Small intestine (tissue), 7 donors: ENCODE data around the gene ACTN4. TPM values are rescaled to one million over a fixed set of nuclear protein-coding genes. Genes with fewer than 3 reads are reported as not detected.
A peak's percentile ranks its signal among the peaks of the same experiment; 100 is the strongest.

Experiments used
- DNase-seq, 2 donors: peaks; one replicate each; pipeline versions ENCODE4 v3.0.0 to v3.0.0-alpha.2; 2013
- FAIRE-seq: peaks from 2 replicates; lab custom pipeline; 2012; peaks lifted over from hg19 to GRCh38; lab: Jason Lieb, UNC
- H3K27ac ChIP-seq, 3 donors: one replicate each; pipeline ENCODE4 v1.5.1; 2013; ENCODE audit warnings: low read length in 2 of 3, mild to moderate bottlenecking in 2 of 3, control low read depth in 1 of 3, inconsistent platforms in 1 of 3, low read depth in 1 of 3, moderate library complexity in 1 of 3
- H3K27me3 ChIP-seq, 3 donors: one replicate each; pipeline ENCODE4 v1.6.1; 2013; ENCODE audit warnings: low read length in 3 of 3, inconsistent platforms in 1 of 3; ENCODE audit not compliant: control insufficient read depth in 3 of 3, insufficient read depth in 3 of 3
- H3K36me3 ChIP-seq, 3 donors: one replicate each; pipeline ENCODE4 v1.6.1; 2013; ENCODE audit warnings: low read length in 3 of 3, inconsistent platforms in 1 of 3, low read depth in 1 of 3, mild to moderate bottlenecking in 1 of 3, moderate library complexity in 1 of 3; ENCODE audit not compliant: control insufficient read depth in 3 of 3, insufficient read depth in 2 of 3
- H3K4me1 ChIP-seq, 3 donors: one replicate each; pipeline ENCODE4 v1.6.1; 2013; ENCODE audit warnings: low read length in 2 of 3, inconsistent platforms in 1 of 3, low read depth in 1 of 3, mild to moderate bottlenecking in 1 of 3, moderate library complexity in 1 of 3; ENCODE audit not compliant: control insufficient read depth in 3 of 3, insufficient read depth in 2 of 3
- H3K4me3 ChIP-seq, 3 donors: one replicate each; pipeline ENCODE4 v1.5.1; 2013; ENCODE audit warnings: low read length in 3 of 3, control low read depth in 1 of 3, inconsistent platforms in 1 of 3, low read depth in 1 of 3, mild to moderate bottlenecking in 1 of 3, moderate library complexity in 1 of 3
- H3K9me3 ChIP-seq, 2 donors: one replicate each; pipeline ENCODE4 v1.6.1; 2013; ENCODE audit warnings: low read depth in 1 of 2, low read length in 1 of 2; ENCODE audit not compliant: control insufficient read depth in 2 of 2, insufficient read depth in 1 of 2
- WGBS, 3 donors: extraction: QIAGEN DNeasy Blood & Tissue Kit; methylation state at CpG; one replicate each; pipeline ENCODE4 v1.1.7; 2013; 5-methylcytosine and 5-hydroxymethylcytosine counted together
- polyA plus RNA-seq, 4 donors: library from polyadenylated mRNA; stranded (reverse) in 3 of 4; unstranded in 1 of 4; fragments of 200-250 nt in 3 of 4; fragments of 120-200 nt in 1 of 4; gene quantifications; one replicate each; pipeline versions ENCODE4 v1.2.1 to v1.2.3, GENCODE V29; 2013
- donor health status: healthy with polysubstance abuse.
- donor health status: control.
- donor health status: control.
- donor health status: Bipolar disorder and iron deficiency.
- donor health status: healthy.

ACTN4 gene
- polyA plus RNA-seq, 4 donors: 188 to 790 (median 308) TPM

GRCh38 chr19:38734176-38734425 is 86.7 kb downstream of the ACTN4 start:
- no peak for DNase-seq
- H3K27ac ChIP-seq: peak overlapping the region; percentile 68 to 96 (median 93)

GRCh38 chr19:38734426-38735256 is 87.2 kb downstream of the ACTN4 start:
- Histone ChIP-seq H3K9me3 (no peaks in the 10 kb centered on the region), H3K4me1 (peaks cover 0 to 38% (median 4%) of the 10 kb centered on the region in 3 donors), H3K27me3 (no peaks in the 10 kb centered on the region), H3K27ac (peak overlapping the region; percentile 68 to 96 (median 93)), H3K36me3 (peaks cover 3 to 61% (median 6%) of the 10 kb centered on the region in 3 donors), H3K4me3 (peak overlapping the region; percentile 30 to 86 (median 37))
- DNase-seq: peak; percentile 49 to 54
- FAIRE-seq: no peak
- WGBS, 3 donors: 34 to 43% (median 43%) methylated on average over 13 of the region's 13 CpGs

More at GRCh38 chr19:38734176-38734425, 86.7 kb downstream of the ACTN4 start:
- Histone ChIP-seq H3K9me3 (no peaks in the 10 kb centered on the region), H3K27me3 (no peaks in the 10 kb centered on the region), H3K4me3 (peak overlapping the region in 1 of 3 donors; percentile 86), H3K4me1 (peaks cover 0 to 40% (median 4%) of the 10 kb centered on the region in 3 donors), H3K36me3 (peaks cover 3 to 66% (median 10%) of the 10 kb centered on the region in 3 donors)
- 32 to 48% (median 40%) methylated on average over 3 to 4 of the region's 4 CpGs for WGBS, 3 donors
- no peak for FAIRE-seq

GRCh38 chr19:38735257-38735686 is 87.8 kb downstream of the ACTN4 start:
- DNase-seq (peak; percentile 54 to 78), FAIRE-seq (no peak)
- Histone ChIP-seq H3K27me3 (no peaks in the 10 kb centered on the region), H3K4me3 (peak overlapping the region; percentile 30 to 86 (median 37)), H3K9me3 (no peaks in the 10 kb centered on the region), H3K36me3 (peaks cover 2 to 55% (median 6%) of the 10 kb centered on the region in 3 donors), H3K4me1 (peaks cover 0 to 35% (median 4%) of the 10 kb centered on the region in 3 donors), H3K27ac (peak overlapping the region; percentile 68 to 96 (median 93))
- 8 to 24% (median 23%) methylated on average over 11 to 18 of the region's 18 CpGs for WGBS, 3 donors

- Histone ChIP-seq H3K4me1 (peaks cover 0 to 35% (median 4%) of the 10 kb centered on the region in 3 donors), H3K9me3 (no peaks in the 10 kb centered on the region), H3K27me3 (no peaks in the 10 kb centered on the region), H3K36me3 (peaks cover 0 to 47% (median 4%) of the 10 kb centered on the region in 3 donors), H3K4me3 (peak overlapping the region in 2 of 3 donors; percentile 44 to 48), H3K27ac (peak overlapping the region in 2 of 3 donors; percentile 45 to 78)
- DNase-seq: peak; percentile 46 to 83
- WGBS, 3 donors: 0 to 3% (median 0%) methylated on average over 14 to 42 of the region's 42 CpGs
- no peak for FAIRE-seq
Observed at GRCh38 chr19:38736036-38736412, 88.6 kb downstream of the ACTN4 start.

GRCh38 chr19:38736413-38737280 is 89.2 kb downstream of the ACTN4 start:
- H3K9me3 ChIP-seq: no peaks in the 10 kb centered on the region
- DNase-seq: peak; percentile 77 to 91
- H3K27ac ChIP-seq: peak overlapping the region in 1 of 3 donors; percentile 78
- H3K27me3 ChIP-seq: no peaks in the 10 kb centered on the region
- peaks cover 0 to 41% (median 1%) of the 10 kb centered on the region in 3 donors for H3K36me3 ChIP-seq
- H3K4me1 ChIP-seq: peaks cover 0 to 30% (median 4%) of the 10 kb centered on the region in 3 donors
- WGBS, 3 donors: 4 to 10% (median 9%) methylated on average over 33 to 36 of the region's 36 CpGs
- peak overlapping the region in 2 of 3 donors; percentile 44 to 48 for H3K4me3 ChIP-seq
- FAIRE-seq: no peak

- H3K36me3 ChIP-seq: peaks cover 0 to 34% (median 0%) of the 10 kb centered on the region in 3 donors
- WGBS, 3 donors: 53 to 61% (median 56%) methylated on average over 22 of the region's 22 CpGs
- DNase-seq (peak in 1 of 2 donors; percentile 17), FAIRE-seq (no peak)
- H3K27me3 ChIP-seq: no peaks in the 10 kb centered on the region
- H3K9me3 ChIP-seq: no peaks in the 10 kb centered on the region
- H3K4me1 ChIP-seq: peaks cover 0 to 28% (median 4%) of the 10 kb centered on the region in 3 donors
- peak overlapping the region in 1 of 3 donors; percentile 12 for H3K4me3 ChIP-seq
- no peak overlapping the region for H3K27ac ChIP-seq
Observed at GRCh38 chr19:38737281-38737865, 89.9 kb downstream of the ACTN4 start.

- peaks cover 0 to 27% (median 4%) of the 10 kb centered on the region in 3 donors for H3K4me1 ChIP-seq
- H3K9me3 ChIP-seq: no peaks in the 10 kb centered on the region
- H3K27ac ChIP-seq: no peak overlapping the region
- H3K36me3 ChIP-seq: peaks cover 0 to 26% (median 0%) of the 10 kb centered on the region in 3 donors
- no peaks in the 10 kb centered on the region for H3K27me3 ChIP-seq
- no peak overlapping the region for H3K4me3 ChIP-seq
- no peak for DNase-seq
- 96 to 98% (median 97%) methylated on average over 21 of the region's 21 CpGs for WGBS, 3 donors
- FAIRE-seq: no peak
Observed at GRCh38 chr19:38737921-38738737, 90.7 kb downstream of the ACTN4 start.
